Measurements from ENCODE around the gene ADAM10.
"Not testable (repeated sequence)": the region's sequence is repeated elsewhere in the genome, so short reads cannot be mapped to it uniquely, and the experiment has no call there.

ADAM10 gene

GRCh38 chr15:58629625-58630024 lies 119.9 kb downstream of the ADAM10 start:
- Histone ChIP-seq H3K9ac (ENCODE audit: low read depth, low read length) (no peak overlapping the region), H3K27ac (ENCODE audit: low read depth, low read length) (no peak overlapping the region), H3K9me3 (ENCODE audit: insufficient read depth, low read depth, low read length) (no peaks in the 10 kb centered on the region), H3K4me3 (ENCODE audit: low read length) (no peak overlapping the region), H3K4me1 (ENCODE audit: insufficient read depth, low read length) (no peaks in the 10 kb centered on the region), H3K27me3 (ENCODE audit: insufficient read depth, low read length) (no peaks in the 10 kb centered on the region), H3K36me3 (ENCODE audit: insufficient read depth, low read length) (peaks cover 54% of the 10 kb centered on the region)
- WGBS: 97% methylated on average over 6 of the region's 6 CpGs

DNA sequence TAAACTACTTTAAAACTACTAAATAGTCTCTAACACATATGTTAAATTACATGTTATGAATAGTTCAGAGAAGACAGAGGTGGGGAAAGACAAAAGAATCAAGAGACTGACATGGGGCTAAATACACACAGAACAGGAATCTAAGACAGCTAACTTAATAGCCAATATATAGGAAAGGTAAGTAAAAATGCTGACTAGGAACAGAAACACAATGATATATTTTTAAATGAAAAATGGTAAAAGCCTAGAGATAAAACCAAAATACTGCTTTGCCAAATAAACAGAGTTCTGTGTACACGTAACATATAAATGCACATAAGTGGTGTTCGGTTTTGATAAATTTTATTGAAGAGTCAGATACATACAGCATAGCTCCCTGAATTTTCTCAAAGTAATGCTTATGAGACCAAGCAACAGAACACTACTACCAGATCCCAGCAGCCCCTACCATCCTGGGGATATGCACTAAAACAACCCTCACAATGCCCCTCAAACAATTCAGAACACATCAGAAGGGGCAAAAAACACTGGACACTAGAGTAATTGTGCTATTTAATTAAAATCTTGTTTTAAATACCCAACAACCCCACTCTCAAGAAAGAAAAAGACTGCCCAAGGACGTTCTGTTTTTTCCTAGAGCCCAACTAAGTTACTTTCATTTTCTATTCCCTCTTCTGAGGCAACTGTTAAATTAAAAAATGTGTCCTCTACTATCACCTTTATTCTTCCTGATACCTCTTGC lies 121.1 kb downstream of the ADAM10 start:
- Histone ChIP-seq H3K27me3 (ENCODE audit: insufficient read depth, low read length) (no peaks in the 10 kb centered on the region), H3K36me3 (ENCODE audit: insufficient read depth, low read length) (peaks cover 51% of the 10 kb centered on the region), H3K27ac (ENCODE audit: low read depth, low read length) (no peak overlapping the region), H3K4me3 (ENCODE audit: low read length) (no peak overlapping the region), H3K9ac (ENCODE audit: low read depth, low read length) (no peak overlapping the region), H3K4me1 (ENCODE audit: insufficient read depth, low read length) (no peaks in the 10 kb centered on the region), H3K9me3 (ENCODE audit: insufficient read depth, low read depth, low read length) (no peaks in the 10 kb centered on the region)
- 96% methylated on average over 3 of the region's 3 CpGs for WGBS

GRCh38 chr15:58627701-58628100 lies 121.8 kb downstream of the ADAM10 start:
- 90% methylated on average over 1 of the region's 1 CpG for WGBS

DNA sequence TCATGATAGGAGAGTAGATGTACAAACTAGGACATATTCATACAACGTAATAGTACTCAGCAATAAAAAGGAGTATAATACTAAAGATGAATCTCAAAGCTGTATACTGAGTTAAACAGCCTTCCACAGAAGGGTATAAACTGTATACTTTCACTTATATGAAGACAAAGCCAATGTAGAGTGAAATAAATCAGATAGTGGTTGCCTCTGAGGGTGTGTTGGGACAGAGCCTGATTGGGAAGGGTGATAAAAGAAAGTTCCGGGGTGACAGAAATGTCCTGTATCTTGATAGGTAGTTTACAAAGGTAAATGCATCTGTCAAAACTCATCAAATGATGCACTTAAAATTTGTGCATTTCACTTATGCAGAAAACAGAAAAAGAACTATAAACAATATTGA lies 122.5 kb downstream of the ADAM10 start:
- Histone ChIP-seq H3K27me3 (ENCODE audit: insufficient read depth, low read length) (no peaks in the 10 kb centered on the region), H3K9ac (ENCODE audit: low read depth, low read length) (no peak overlapping the region), H3K4me1 (ENCODE audit: insufficient read depth, low read length) (peaks cover 4% of the 10 kb centered on the region; the same call in 1 of the 2 replicates), H3K4me3 (ENCODE audit: low read length) (no peak overlapping the region), H3K9me3 (ENCODE audit: insufficient read depth, low read depth, low read length) (no peaks in the 10 kb centered on the region), H3K36me3 (ENCODE audit: insufficient read depth, low read length) (peaks cover 38% of the 10 kb centered on the region), H3K27ac (ENCODE audit: low read depth, low read length) (no peak overlapping the region)
- WGBS: 95% methylated on average over 1 of the region's 2 CpGs

More at GRCh38 chr15:58627701-58628100, 121.8 kb downstream of the ADAM10 start:
- Histone ChIP-seq H3K27ac (ENCODE audit: low read depth, low read length) (no peak overlapping the region), H3K9me3 (ENCODE audit: insufficient read depth, low read depth, low read length) (no peaks in the 10 kb centered on the region), H3K9ac (ENCODE audit: low read depth, low read length) (no peak overlapping the region), H3K36me3 (ENCODE audit: insufficient read depth, low read length) (peaks cover 44% of the 10 kb centered on the region), H3K4me1 (ENCODE audit: insufficient read depth, low read length) (no peaks in the 10 kb centered on the region), H3K4me3 (ENCODE audit: low read length) (no peak overlapping the region), H3K27me3 (ENCODE audit: insufficient read depth, low read length) (no peaks in the 10 kb centered on the region)

DNA sequence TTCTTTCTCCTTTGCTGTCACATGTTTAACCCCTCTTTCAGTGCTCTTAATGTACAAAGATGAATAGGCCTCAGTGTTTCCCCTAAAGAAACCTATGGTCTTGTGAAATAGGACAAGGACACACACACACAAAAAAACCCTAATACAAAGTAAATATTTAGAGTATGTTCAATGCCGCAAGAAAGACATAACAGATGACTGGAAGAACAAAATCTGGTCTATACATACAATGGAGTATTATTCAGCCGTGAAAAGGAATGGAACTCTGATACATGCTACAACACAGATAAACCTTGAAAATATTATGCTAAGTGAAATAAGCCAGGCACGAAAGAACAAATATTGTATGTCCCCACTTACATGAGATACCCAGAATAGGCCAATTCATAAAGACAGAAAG lies 123.1 kb downstream of the ADAM10 start:
- H3K4me1 ChIP-seq (ENCODE audit: insufficient read depth, low read length): peaks cover 10% of the 10 kb centered on the region; the same call in 1 of the 2 replicates
- no peak overlapping the region for H3K27ac ChIP-seq (ENCODE audit: low read depth, low read length)
- peaks cover 32% of the 10 kb centered on the region for H3K36me3 ChIP-seq (ENCODE audit: insufficient read depth, low read length)
- no peak overlapping the region for H3K9ac ChIP-seq (ENCODE audit: low read depth, low read length)
- no peak overlapping the region for H3K4me3 ChIP-seq (ENCODE audit: low read length)
- WGBS: 95% methylated on average over 3 of the region's 3 CpGs
- H3K27me3 ChIP-seq (ENCODE audit: insufficient read depth, low read length): no peaks in the 10 kb centered on the region
- H3K9me3 ChIP-seq (ENCODE audit: insufficient read depth, low read depth, low read length): no peaks in the 10 kb centered on the region

DNA sequence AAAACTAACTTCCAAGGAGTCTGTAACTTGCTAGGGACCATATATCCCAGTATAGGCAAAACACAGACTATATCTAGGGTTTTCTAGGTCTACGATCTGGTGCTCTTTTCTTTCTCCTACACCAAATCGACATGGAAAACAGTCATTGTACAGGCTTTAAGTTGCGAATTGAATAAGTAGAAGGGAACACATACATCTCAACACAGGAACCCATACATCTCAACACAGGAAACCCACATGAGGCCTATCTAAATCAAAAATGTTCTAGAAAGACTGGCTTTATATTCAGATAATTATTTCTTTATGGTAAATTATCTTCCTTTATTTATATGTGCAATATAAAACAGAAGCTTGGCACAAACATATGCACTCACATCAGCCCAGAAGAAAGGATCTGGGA lies 126.6 kb downstream of the ADAM10 start:
- Histone ChIP-seq H3K9me3 (ENCODE audit: insufficient read depth, low read depth, low read length) (no peaks in the 10 kb centered on the region), H3K27ac (ENCODE audit: low read depth, low read length) (no peak overlapping the region), H3K36me3 (ENCODE audit: insufficient read depth, low read length) (peaks cover 41% of the 10 kb centered on the region), H3K9ac (ENCODE audit: low read depth, low read length) (no peak overlapping the region), H3K27me3 (ENCODE audit: insufficient read depth, low read length) (no peaks in the 10 kb centered on the region), H3K4me3 (ENCODE audit: low read length) (no peak overlapping the region), H3K4me1 (ENCODE audit: insufficient read depth, low read length) (peaks cover 10% of the 10 kb centered on the region; the same call in 1 of the 2 replicates)
- WGBS: 97% methylated on average over 2 of the region's 3 CpGs

DNA sequence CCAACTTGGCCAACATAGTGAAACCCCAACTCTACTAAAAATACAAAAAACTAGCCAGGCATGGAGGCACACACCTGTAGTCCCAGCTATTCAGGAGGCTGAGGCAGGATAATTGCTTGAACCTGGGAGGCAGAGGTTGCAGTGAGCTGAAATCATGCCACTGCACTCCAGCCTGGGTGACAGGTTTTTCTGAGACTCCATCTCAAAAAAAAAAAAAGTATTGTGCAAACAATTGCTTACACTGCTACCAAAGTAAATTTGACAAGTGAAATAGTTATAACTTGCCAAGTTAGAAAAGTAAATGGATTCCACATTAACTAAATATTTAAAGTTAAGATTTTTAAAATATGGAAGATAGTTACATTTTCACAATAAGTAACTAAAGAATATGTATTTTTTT lies 129.2 kb downstream of the ADAM10 start:
- H3K27me3 ChIP-seq (ENCODE audit: insufficient read depth, low read length); H3K27ac ChIP-seq (ENCODE audit: low read depth, low read length); H3K9ac ChIP-seq (ENCODE audit: low read depth, low read length); H3K4me3 ChIP-seq (ENCODE audit: low read length); H3K9me3 ChIP-seq (ENCODE audit: insufficient read depth, low read depth, low read length); H3K4me1 ChIP-seq (ENCODE audit: insufficient read depth, low read length): not testable (repeated sequence)
- H3K36me3 ChIP-seq (ENCODE audit: insufficient read depth, low read length): peaks cover 18% of the 10 kb centered on the region

DNA sequence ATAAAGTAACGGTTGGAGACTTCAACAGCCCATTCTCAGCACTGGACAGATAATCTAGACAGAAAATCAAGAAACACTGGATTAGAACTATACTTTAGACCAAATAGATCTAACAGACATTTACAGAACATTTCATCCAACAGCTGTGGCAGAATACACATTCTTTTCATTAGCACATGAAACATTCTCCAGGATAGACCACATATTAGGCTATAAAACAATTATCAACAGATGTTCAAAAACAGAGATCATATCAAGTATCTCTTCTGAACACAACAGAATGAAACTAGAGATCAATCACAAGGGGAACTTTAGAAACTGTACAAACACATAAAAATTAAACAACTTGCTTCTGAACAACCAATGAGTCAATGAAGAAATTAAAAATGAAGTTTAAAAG lies 133.3 kb downstream of the ADAM10 start:
- Histone ChIP-seq H3K9me3 (ENCODE audit: insufficient read depth, low read depth, low read length) (peaks cover 9% of the 10 kb centered on the region; the same call in 1 of the 2 replicates), H3K27me3 (ENCODE audit: insufficient read depth, low read length) (no peaks in the 10 kb centered on the region), H3K4me1 (ENCODE audit: insufficient read depth, low read length) (no peaks in the 10 kb centered on the region), H3K27ac (ENCODE audit: low read depth, low read length) (no peak overlapping the region), H3K36me3 (ENCODE audit: insufficient read depth, low read length) (peaks cover 27% of the 10 kb centered on the region), H3K4me3 (ENCODE audit: low read length) (no peak overlapping the region), H3K9ac (ENCODE audit: low read depth, low read length) (no peak overlapping the region)
- WGBS: 93% methylated on average over 1 of the region's 1 CpG

- H3K9me3 ChIP-seq (ENCODE audit: insufficient read depth, low read depth, low read length): peaks cover 9% of the 10 kb centered on the region; the same call in 1 of the 2 replicates
- no peak overlapping the region for H3K9ac ChIP-seq (ENCODE audit: low read depth, low read length)
- H3K36me3 ChIP-seq (ENCODE audit: insufficient read depth, low read length): peaks cover 32% of the 10 kb centered on the region
- no peak overlapping the region for H3K4me3 ChIP-seq (ENCODE audit: low read length)
- H3K4me1 ChIP-seq (ENCODE audit: insufficient read depth, low read length): no peaks in the 10 kb centered on the region
- 94% methylated on average over 6 of the region's 6 CpGs for WGBS
- H3K27me3 ChIP-seq (ENCODE audit: insufficient read depth, low read length): no peaks in the 10 kb centered on the region
- H3K27ac ChIP-seq (ENCODE audit: low read depth, low read length): no peak overlapping the region
Measured at GRCh38 chr15:58611731-58612676, 137.5 kb downstream of the ADAM10 start.

- Histone ChIP-seq H3K4me3 (ENCODE audit: low read length) (no peak overlapping the region), H3K9ac (ENCODE audit: low read depth, low read length) (no peak overlapping the region), H3K27me3 (ENCODE audit: insufficient read depth, low read length) (no peaks in the 10 kb centered on the region), H3K36me3 (ENCODE audit: insufficient read depth, low read length) (peaks cover 33% of the 10 kb centered on the region), H3K27ac (ENCODE audit: low read depth, low read length) (no peak overlapping the region), H3K9me3 (ENCODE audit: insufficient read depth, low read depth, low read length) (no peaks in the 10 kb centered on the region), H3K4me1 (ENCODE audit: insufficient read depth, low read length) (0 out of 2 replicates have a peak, but pooled peaks cover 7% of the 10 kb centered on the region)
- WGBS: 90% methylated on average over 1 of the region's 1 CpG
Measured at GRCh38 chr15:58608711-58609110, 140.8 kb downstream of the ADAM10 start.

- H3K27ac ChIP-seq (ENCODE audit: low read depth, low read length): no peak overlapping the region
- H3K27me3 ChIP-seq (ENCODE audit: insufficient read depth, low read length): no peaks in the 10 kb centered on the region
- 0 out of 2 replicates have a peak, but pooled peaks cover 7% of the 10 kb centered on the region for H3K4me1 ChIP-seq (ENCODE audit: insufficient read depth, low read length)
- WGBS: 98% methylated on average over 5 of the region's 5 CpGs
- H3K9ac ChIP-seq (ENCODE audit: low read depth, low read length): no peak overlapping the region
- no peaks in the 10 kb centered on the region for H3K9me3 ChIP-seq (ENCODE audit: insufficient read depth, low read depth, low read length)
- peaks cover 38% of the 10 kb centered on the region for H3K36me3 ChIP-seq (ENCODE audit: insufficient read depth, low read length)
- no peak overlapping the region for H3K4me3 ChIP-seq (ENCODE audit: low read length)
Measured at GRCh38 chr15:58608129-58608590, 141.3 kb downstream of the ADAM10 start.
